GM18873 (cell line): ENCODE results near the gene PSD2.

Source experiments
- ATAC-seq: cut with Tn5 transposase; IDR thresholded peaks from one replicate; pipeline ENCODE4 v1.9.1; 2021; ENCODE audit warnings: mild to moderate bottlenecking, moderate library complexity, moderate number of reproducible peaks; ENCODE audit not compliant: unreplicated experiment, low FRiP score

PSD2 gene

DNA sequence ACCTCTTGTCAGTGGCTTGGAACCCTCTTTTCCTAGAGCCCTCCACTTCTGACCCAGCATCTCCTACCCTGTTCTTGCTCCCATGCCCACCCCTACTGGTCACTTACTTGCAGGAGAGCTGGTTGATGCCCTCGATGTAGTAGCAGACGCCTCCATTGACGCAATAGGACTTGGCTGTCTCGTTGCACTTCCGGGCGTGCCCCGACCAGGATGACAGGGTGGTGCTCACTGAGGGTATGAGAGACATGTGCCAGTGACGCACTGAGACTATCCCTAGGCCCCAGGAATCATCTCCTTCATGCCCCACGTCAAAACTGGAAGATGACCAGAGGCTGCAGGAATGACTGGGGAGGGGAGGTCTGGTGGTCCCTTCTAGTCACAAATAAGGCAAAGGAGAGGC lies 76.0 kb downstream of the PSD2 start:
- ATAC-seq = no peak

DNA sequence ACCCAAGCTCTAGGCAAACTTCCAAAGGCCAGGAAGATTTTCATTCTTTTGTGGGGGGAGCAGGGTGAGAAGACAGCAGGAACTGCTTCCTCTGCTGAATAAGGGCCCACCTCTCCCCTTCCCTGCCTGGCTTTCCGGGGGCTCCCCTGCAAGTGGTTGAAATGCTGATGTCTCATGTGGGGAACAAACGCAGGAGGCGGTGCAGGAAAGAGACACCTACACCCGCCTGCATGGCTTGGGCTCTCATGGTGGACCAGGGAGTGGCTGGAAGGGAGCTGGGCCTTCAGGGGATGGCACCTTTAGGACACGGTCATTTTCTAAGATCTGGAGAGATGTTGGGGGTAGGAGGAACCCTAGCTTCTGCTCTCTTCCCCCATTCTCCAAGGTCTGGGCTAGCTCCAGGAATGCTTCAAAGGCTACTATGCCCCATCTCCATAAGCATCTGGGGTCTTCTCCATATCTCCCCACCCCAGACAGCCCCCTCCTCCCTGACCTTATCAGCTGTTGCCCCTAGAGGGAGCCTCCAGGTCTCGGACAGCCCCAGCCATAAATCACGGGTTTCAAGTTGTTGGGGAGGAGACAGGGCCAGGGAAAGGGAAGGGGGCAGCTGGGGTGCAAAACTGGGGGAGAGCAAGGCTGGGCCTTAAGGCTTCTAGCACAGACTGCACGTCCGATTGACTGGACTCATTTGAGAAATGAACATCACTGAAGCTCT lies 76.6 kb downstream of the PSD2 start:
- ATAC-seq = no peak

DNA sequence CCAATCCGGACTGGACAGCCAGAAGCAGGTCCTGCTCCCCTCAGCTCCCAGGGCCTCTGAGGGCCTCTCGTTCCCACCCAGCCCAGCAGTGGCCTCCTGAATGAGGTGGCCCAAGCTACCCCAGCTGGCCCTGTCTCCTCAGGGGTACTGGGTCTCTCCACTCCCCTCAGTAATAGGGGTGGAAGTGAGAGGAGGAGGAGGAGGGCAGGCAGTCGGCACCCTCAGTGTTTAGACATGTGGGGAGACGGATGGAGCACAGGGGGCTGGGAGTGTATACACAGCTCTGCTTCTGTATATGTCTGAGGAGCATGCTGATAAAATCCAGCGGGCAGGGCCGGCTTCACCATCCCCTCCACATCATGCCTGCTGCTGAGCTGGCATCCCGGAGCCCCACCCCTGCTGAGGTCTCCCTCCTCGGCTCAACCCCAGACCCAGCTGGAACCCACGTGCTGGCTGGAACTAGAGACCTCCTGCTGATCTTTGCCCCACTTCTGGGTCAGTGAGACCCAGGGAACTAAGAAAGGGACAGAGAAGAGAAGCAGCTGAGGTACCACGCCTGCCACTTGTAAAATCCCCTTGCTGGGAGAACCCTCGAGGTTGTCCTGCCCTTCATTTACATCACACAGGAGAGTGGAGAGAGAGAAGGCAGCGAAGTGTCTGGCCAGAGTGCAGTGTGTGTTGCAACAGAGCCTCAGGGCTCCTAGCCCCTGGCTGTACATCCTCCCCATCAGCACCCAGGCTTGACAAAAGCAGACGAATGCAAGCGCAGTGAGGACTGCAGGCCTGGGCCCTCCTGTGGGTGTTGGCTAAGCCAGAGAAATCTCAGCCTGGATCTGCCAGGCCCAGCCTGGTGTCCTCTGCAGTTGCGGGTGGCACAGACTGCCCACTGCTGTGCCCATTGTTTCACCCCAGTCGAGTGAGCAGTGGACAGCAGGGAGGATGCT lies 77.5 kb downstream of the PSD2 start:
- ATAC-seq = no peak

DNA sequence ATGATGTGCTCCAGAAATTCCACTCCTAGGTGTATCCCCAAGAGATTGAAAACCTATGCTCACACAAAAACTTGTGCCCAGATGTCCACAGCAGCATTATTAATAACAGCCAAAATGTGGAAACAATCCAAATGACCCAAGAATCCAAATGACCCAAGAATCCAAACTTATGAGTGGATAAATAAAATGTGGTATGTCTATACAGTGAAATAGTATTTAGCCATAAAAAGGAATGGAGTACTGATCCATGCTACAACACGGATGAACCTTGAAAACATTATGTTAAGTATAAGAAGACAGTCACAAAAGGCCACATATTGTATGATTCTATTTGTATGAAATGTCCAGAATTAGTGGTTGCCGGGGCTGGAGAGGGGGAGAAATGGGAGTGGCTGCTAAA lies 80.3 kb downstream of the PSD2 start:
- no peak for ATAC-seq

DNA sequence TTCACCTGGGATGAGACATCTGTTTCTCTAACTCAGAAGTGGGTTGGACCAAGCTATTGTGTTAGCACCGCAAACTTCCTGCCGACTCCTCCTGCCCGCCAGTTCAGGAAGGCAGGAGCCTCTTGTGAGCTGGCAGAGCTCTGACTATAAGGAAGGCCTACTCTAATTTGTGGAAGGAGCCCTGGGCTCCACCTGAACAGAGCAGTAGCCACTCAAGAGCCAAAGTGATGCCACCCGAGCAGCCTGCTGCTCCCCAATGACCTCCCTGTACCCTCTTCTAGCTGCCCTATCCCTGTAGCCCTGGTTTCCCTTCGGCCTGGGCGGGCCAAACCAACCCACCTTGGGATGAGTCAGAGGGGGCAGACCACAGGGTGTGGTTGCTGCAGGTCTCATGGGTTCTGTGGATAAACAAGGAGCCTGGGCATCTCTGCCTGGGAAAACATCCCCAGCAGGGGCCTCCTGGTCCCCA lies 81.6 kb downstream of the PSD2 start:
- ATAC-seq = no peak

DNA sequence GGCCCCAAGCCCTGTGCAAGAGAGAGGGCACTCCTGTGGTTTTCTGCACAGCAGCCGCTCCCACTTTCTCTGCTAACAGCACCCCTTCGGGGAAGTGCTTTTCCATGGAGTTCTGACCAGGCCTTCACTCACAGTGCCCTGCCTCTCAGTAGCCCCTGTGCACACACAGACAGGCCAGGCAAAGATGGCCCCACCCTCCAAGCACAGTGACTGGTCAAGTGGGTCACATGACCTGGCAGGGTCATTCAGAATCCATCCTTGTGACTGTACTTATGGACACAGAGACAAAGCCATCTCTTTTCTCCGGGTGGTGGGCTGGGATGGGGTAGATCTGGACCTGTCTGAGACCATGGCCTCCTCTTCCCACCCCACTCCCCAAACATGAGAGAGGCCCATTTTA lies 82.5 kb downstream of the PSD2 start:
- ATAC-seq = no peak

DNA sequence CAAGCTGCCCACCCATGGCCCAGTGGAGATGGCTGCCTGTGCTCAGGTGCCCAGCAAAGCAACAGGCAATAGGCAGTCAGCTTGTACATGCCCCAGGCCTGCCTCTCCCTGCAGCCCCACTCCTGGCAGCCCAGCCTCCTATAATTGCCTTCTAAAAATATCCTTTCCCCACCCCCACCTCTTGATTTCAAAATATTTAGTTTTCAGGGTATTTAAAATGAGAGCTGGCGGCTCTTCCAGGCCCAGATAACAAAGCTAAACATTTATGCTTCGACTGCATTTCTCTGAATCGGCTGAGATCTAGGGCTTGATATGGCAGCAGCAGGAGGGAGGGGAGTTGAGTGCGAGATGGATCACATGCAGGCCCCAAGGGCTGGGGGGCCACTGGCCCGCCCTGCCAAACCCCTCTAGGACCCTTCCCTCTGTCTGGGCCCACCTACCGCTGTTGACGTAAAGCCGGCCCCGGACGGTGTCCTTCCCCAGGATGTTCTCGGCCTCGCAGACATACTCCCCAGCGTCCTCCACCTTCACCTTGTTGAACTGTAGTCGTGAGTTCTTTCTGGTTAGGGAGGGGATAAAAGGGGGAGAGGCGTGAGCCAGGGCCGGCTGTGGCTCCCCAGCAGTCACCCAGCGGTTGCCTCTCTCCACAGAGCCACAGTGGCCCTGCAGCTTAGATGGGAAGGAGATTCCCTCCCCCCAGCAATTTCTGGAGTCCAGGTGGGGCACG lies 85.0 kb downstream of the PSD2 start:
- no peak for ATAC-seq

DNA sequence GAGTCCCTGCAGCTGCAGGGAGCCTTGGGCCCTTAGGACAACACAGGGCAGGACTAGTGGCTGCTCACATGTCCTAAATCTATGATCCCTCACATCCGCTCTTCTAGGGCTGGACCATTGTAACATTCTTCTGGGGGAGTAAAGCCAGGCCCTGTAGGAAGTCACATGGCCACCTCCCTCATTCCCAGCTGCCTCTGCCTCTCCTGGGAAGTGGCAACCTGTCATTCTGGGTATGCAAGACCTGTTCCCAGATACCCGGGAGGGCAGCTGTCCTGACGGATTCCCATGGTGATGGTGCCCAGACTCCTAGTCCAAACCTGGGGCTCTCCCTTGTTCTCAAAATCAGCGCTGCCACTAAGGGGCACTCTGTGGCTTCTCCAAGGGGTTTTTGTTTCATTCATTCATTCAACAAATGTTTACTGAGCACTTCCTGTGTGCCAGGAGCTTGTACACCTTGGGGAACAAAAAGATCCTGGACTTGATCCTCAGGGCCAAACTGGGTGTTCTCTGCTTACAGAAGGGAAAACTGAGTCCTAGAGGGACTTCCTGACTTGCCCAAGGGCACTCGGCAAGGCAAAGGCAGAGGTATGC lies 85.6 kb downstream of the PSD2 start:
- ATAC-seq = no peak

DNA sequence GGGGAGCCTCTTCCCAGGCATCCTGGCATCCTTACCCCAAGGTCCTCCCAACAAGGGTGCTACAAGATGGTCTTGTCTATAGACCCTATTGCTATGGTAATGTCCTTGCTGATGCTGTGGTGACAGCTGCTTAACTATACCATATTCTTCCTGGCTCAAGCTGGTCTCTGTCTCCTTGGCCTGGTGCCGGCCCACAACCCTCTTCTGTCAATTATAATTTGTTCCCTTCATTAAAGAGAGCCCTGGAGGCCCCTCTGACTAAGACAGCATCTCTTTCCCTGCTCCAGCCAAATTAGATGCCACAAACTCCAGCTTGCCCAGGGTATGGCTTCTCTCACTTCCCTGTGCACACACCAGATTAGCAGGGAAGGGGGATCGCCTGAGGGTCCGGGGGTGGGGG lies 86.7 kb downstream of the PSD2 start:
- no peak for ATAC-seq

DNA sequence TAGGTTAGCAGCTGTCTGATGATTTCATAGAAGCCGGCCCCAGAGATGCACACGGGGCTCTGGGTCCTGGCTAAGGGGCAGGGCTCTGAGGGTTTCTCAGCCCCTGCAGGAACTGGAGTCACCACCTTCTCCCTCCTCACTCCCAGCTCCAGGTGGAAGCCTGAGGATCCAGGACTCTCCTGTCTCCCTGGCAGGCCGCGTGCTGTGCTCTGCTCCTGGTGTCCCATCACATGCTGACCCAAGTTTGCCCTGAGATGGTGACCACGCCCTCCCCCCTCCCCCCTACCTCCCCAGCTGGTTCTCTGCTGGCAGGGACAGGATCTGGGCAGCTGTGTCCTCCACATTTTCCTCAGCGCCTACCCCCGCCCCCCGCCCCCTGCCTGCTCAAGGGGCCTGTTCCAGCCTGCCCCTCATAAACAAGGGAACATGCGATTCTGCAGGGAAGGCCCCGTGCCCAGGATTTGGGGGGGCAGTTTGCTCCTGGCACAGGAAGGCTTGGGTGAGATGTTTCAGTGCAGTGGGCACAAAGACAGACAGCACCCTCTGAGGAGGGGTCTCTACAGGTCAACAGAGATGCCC lies 87.4 kb downstream of the PSD2 start:
- ATAC-seq = no peak

DNA sequence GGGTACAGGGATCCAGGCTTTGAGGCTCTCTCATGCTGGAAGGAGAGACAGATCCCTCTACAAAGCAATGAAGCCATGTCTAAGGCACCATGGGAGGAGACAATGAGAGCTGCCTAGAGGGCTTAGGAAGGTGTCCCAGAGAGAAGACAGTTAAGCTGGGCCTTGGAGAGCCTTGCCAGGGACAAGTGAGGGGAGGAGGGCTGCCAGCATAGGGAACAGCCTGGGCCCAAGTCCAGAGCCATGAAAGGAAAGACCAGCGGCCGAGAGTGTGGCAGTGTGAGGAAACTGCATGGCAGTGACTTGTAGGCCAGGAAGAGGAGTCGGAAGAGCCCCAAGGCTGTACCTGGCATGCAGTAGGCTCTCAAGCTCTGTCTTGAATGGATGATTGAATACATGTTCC lies 88.5 kb downstream of the PSD2 start:
- no peak for ATAC-seq

DNA sequence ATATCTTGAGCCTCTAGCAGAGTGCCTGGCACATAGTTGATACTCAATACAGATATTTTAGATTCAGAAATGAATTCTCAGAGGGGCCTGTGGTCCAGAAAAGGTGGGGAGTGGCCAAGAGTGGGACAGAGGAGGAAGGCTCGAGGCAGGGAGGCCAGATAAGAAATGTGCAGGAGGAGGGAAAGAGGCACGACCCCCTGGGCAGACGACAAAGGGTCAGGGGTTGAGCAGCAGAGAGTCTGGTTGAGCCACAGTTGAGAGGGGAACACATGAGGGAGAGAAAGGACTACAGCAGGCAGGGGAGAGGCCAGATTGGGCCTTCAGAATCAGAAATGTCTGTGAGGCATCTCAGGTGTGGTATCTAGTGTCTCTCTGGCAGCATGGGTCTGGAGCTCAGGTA lies 89.1 kb downstream of the PSD2 start:
- ATAC-seq = no peak

DNA sequence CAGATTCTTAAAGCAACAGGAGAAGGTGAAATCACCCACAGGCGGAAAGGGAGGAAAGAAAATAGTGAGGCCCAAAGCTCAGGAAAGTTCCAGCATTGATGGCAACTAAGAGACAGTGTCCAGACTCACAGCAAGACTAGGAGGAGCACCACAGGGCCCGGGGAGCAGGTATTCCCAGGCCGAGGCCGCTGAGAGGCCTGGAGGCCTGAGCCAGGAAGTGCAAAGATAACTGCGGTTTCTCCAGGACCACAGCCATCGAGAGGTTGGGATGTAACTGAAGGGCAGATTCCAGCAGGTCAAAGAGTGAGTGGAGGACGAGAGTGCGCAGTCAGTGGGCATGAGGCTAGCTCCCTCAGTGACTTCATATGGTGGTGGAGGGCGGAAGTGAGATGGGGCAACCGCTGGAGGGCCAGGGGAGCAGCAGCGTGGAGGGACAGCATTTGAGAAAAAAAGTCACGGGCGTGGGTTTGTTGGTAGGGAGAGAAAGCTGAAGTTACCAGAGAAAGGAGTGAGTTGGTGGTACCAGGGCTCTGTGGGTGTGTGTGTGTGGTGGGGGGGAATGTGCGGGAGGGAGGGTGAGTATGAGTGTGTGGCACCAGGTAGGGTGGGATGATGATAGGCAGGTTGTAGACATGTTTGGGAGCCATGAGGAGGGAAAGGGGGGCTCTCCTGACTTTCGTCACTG lies 89.7 kb downstream of the PSD2 start:
- ATAC-seq = no peak

DNA sequence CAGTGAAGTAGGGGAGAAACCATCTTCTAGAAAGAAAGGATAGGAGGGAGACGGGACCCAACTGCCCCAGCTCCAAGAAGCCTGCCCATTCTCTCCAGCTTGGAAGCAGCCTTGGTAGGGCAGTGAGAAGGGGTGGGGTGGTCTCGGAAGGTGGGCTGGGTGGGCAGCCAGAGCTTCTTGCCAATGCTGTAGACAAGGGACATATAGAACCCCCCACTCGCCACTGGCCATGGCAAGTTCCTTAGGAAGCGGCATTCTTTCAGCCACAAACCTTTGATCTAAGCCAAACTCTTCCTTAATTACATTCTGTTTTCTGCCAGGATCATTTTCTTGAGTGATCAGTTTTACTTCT lies 90.2 kb downstream of the PSD2 start:
- ATAC-seq = no peak

DNA sequence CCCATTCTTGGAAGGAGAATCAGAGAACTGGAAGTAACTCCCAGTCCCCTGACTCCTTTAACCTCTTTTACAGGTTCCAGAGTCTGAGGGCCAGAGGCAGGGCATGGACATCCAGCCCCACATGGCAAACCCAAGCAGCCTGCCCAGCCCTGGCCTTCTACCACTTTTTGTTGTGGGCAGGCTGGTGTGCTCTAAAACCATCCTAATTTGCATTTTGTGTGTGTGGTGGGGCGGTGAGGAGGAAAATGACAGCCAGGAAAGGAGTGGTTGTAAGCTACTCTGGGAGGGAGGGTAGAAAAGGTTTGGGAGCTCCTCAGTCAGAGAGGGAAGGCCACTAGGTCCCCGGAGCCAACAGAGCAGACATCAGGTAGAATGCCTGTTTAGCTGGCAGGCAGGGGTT lies 90.6 kb downstream of the PSD2 start:
- ATAC-seq = no peak

DNA sequence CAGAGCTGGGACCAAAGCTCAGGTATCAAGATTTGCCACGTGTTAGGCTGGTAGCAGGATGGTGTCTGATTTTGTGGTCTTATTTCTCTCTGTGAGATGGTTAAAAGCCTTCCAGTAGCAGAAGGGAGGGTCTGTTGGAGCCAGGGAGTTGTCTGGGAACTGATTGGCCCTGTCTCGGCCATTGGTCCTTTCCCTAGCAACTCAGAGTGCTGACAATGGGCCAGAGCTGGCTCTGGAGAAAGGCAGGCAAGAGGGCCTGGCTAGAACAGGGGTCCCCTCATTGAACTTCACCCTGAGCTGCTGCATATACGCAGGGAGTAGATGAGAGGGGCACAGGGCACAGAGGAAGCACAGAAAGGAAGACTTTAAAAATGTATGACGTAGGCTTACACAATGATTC lies 92.8 kb downstream of the PSD2 start:
- no peak for ATAC-seq

DNA sequence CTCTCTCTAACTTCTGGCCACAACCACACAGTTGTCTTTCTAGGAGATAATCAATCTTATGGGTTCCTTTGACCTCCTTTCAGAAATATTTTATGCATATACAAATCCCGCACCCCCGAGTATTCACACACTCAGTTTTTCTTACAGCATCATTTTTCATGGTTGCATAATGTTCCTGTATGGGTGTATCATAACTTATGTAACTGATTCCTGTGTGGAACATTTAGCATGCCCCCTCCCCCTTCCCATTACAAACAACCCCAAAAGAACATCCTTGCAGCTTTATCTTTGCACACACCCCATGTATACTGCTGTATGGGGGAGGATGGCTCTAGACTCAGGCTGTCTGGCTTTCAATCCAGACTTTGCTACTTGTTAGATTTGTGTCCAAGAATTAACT lies 93.8 kb downstream of the PSD2 start:
- no peak for ATAC-seq

DNA sequence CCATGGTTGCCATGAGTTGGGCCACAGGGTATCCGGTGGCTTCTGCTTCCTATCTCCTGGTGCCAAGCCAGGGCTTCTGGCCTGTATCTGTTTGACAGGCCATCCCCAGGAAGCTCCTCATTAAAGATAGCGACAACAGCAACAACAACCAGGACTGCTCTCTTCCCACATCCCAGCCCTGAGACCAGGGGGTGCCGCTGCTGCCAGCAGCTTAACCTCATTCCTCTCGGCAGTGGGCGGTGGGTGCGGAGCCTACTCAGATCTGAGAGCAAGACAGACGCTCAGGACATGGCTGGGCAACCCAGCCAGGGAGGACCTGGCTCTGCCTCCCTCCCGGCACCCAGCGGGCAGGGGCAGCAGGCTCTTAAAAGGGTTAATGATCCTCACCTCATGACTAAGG lies 98.3 kb downstream of the PSD2 start:
- ATAC-seq = no peak
